H9 (cell line): ENCODE results near the gene TGFBRAP1. TPM values are rescaled to one million over a fixed set of nuclear protein-coding genes. Genes with fewer than 3 reads are reported as not detected.

Experiments used
- DNase-seq: peaks from one replicate; pipeline ENCODE4 v3.0.0-alpha.2; 2017
- H2AFZ ChIP-seq: one replicate; pipeline ENCODE4 v1.6.1; 2013; ENCODE audit warnings: mild to moderate bottlenecking, low read length, control low read depth, moderate library complexity
- H2AK5ac ChIP-seq: 2 replicates; pipeline ENCODE4 v1.6.1; 2013; ENCODE audit warnings: low read length, control low read depth, mixed read lengths; ENCODE audit not compliant: insufficient read length
- H2BK120ac ChIP-seq: one replicate; pipeline ENCODE4 v1.6.1; 2013; ENCODE audit warnings: low read depth, mild to moderate bottlenecking, low read length, control low read depth, inconsistent platforms; ENCODE audit not compliant: poor library complexity, severe bottlenecking
- H2BK12ac ChIP-seq: 2 replicates; pipeline ENCODE4 v1.6.1; 2013; ENCODE audit warnings: low read length, control low read depth, mixed read lengths, low read depth; ENCODE audit not compliant: insufficient read length
- H2BK15ac ChIP-seq: 2 replicates; pipeline ENCODE4 v1.6.1; 2013; ENCODE audit warnings: low read depth, low read length, control low read depth
- H2BK20ac ChIP-seq: one replicate; pipeline ENCODE4 v1.6.1; 2013; ENCODE audit warnings: low read depth, mild to moderate bottlenecking, low read length, control low read depth, inconsistent platforms; ENCODE audit not compliant: poor library complexity, severe bottlenecking
- H2BK5ac ChIP-seq: 2 replicates; pipeline ENCODE4 v1.6.1; 2013; ENCODE audit warnings: low read length, control low read depth, mixed read lengths; ENCODE audit not compliant: insufficient read length
- H3K14ac ChIP-seq: 2 replicates; pipeline ENCODE4 v1.6.1; 2013; ENCODE audit warnings: low read length, control low read depth; ENCODE audit not compliant: insufficient read depth
- H3K18ac ChIP-seq: 2 replicates; pipeline ENCODE4 v1.6.1; 2013; ENCODE audit warnings: low read depth, mild to moderate bottlenecking, mixed read lengths, low read length, control low read depth; ENCODE audit not compliant: insufficient read length
- H3K23ac ChIP-seq: 2 replicates; pipeline ENCODE4 v1.6.1; 2013; ENCODE audit warnings: low read length, control low read depth, mixed read lengths, low read depth; ENCODE audit not compliant: insufficient read length
- H3K23me2 ChIP-seq: 2 replicates; pipeline ENCODE4 v1.6.1; 2013; ENCODE audit warnings: low read depth, mild to moderate bottlenecking, mixed read lengths, low read length, control low read depth; ENCODE audit not compliant: insufficient read length, poor library complexity, severe bottlenecking
- H3K27ac ChIP-seq: 2 replicates; pipeline ENCODE4 v1.5.1; 2013; ENCODE audit warnings: low read length, control low read depth, mixed read lengths, low read depth; ENCODE audit not compliant: insufficient read length
- H3K27me3 ChIP-seq: 2 replicates; pipeline ENCODE4 v1.6.1; 2013; ENCODE audit warnings: low read length, control low read depth, inconsistent platforms; ENCODE audit not compliant: insufficient read depth
- H3K4ac ChIP-seq: 2 replicates; pipeline ENCODE4 v1.6.1; 2013; ENCODE audit warnings: low read depth, mild to moderate bottlenecking, control low read depth, inconsistent platforms, low read length, moderate library complexity
- H3K4me1 ChIP-seq: 2 replicates; pipeline ENCODE4 v1.6.1; 2013; ENCODE audit warnings: low read length, control low read depth, inconsistent platforms; ENCODE audit not compliant: insufficient read depth
- H3K4me2 ChIP-seq: 2 replicates; pipeline ENCODE4 v1.6.1; 2013; ENCODE audit warnings: low read length, control low read depth, mixed read lengths; ENCODE audit not compliant: insufficient read length, insufficient read depth
- H3K56ac ChIP-seq: 2 replicates; pipeline ENCODE4 v1.6.1; 2013; ENCODE audit warnings: low read depth, mild to moderate bottlenecking, mixed read lengths, low read length, control low read depth; ENCODE audit not compliant: insufficient read length
- H3K79me1 ChIP-seq: 2 replicates; pipeline ENCODE4 v1.6.1; 2013; ENCODE audit warnings: low read depth, mild to moderate bottlenecking, moderate library complexity, low read length, control low read depth, inconsistent platforms; ENCODE audit not compliant: insufficient read depth, poor library complexity, severe bottlenecking
- H3K79me2 ChIP-seq: 2 replicates; pipeline ENCODE4 v1.6.1; 2013; ENCODE audit warnings: low read length, control low read depth, inconsistent platforms; ENCODE audit not compliant: insufficient read depth
- H3K9ac ChIP-seq: 2 replicates; pipeline ENCODE4 v1.6.1; 2013; ENCODE audit warnings: low read length, control low read depth, mixed read lengths; ENCODE audit not compliant: insufficient read length; ENCODE audit errors: extremely low read depth
- H3K9me3 ChIP-seq: one replicate; pipeline ENCODE4 v1.6.1; 2013; ENCODE audit warnings: low read depth, low read length, inconsistent platforms; ENCODE audit not compliant: control insufficient read depth
- H3T11ph ChIP-seq: one replicate; pipeline ENCODE4 v1.6.1; 2013; ENCODE audit warnings: mild to moderate bottlenecking, low read length, control low read depth, inconsistent platforms
- H4K20me1 ChIP-seq: one replicate; pipeline ENCODE4 v1.6.1; 2013; ENCODE audit not compliant: control insufficient read depth, insufficient read length, insufficient read depth
- H4K5ac ChIP-seq: 2 replicates; pipeline ENCODE4 v1.6.1; 2013; ENCODE audit warnings: low read depth, mild to moderate bottlenecking, mixed read lengths, low read length, control low read depth; ENCODE audit not compliant: insufficient read length
- H4K8ac ChIP-seq: replicated peaks from 2 replicates; pipeline ENCODE4 v1.6.1; 2013; ENCODE audit warnings: low read length, control low read depth, mixed read lengths, low read depth; ENCODE audit not compliant: insufficient read length
- H4K91ac ChIP-seq: 2 replicates; pipeline ENCODE4 v1.6.1; 2013; ENCODE audit warnings: low read depth, mild to moderate bottlenecking, moderate library complexity, mixed read lengths, low read length, control low read depth; ENCODE audit not compliant: insufficient read length
- H3K27ac Mint-ChIP-seq, 3 experiments: 2 replicates in 2 of 3; 3 replicates in 1 of 3; pipeline ENCODE4 v1.8.0; 2020 to 2021; ENCODE audit warnings: mixed read lengths in 3 of 3, mild to moderate bottlenecking in 1 of 3, moderate library complexity in 1 of 3
- H3K27me3 Mint-ChIP-seq: 2 replicates; pipeline ENCODE4 v1.8.0; 2021; ENCODE audit warnings: low read depth, mild to moderate bottlenecking, moderate library complexity, mixed read lengths
- H3K36me3 Mint-ChIP-seq, 3 experiments: 2 replicates in 2 of 3; 3 replicates in 1 of 3; pipeline ENCODE4 v1.8.0; 2020 to 2021; ENCODE audit warnings: low read depth in 3 of 3, mixed read lengths in 3 of 3; ENCODE audit not compliant: insufficient read depth in 1 of 3
- H3K4me1 Mint-ChIP-seq, 2 experiments: 2 replicates each; pipeline ENCODE4 v1.8.0; 2020; ENCODE audit warnings: mixed read lengths in 2 of 2
- H3K4me3 Mint-ChIP-seq, 2 experiments: 2 replicates in 1 of 2; 3 replicates in 1 of 2; pipeline ENCODE4 v1.8.0; 2020 to 2021; ENCODE audit warnings: mild to moderate bottlenecking in 2 of 2, mixed read lengths in 2 of 2, moderate library complexity in 1 of 2
- H3K9me3 Mint-ChIP-seq, 2 experiments: 2 replicates in 1 of 2; 3 replicates in 1 of 2; pipeline ENCODE4 v1.8.0; 2020; ENCODE audit warnings: mild to moderate bottlenecking in 2 of 2, mixed read lengths in 2 of 2, moderate library complexity in 1 of 2
- WGBS: extraction: QIAGEN DNeasy Blood & Tissue Kit; methylation state at CpG from one replicate; pipeline ENCODE4 v1.1.7; 2013; ENCODE audit warnings: missing lambda C conversion rate, low lambda C conversion rate, mixed read lengths; ENCODE audit not compliant: insufficient read length; ENCODE audit errors: extremely low coverage; 5-methylcytosine and 5-hydroxymethylcytosine counted together
- total RNA-seq: library from RNA; stranded (reverse); gene quantifications from 2 replicates; pipeline ENCODE4 v1.2.1, GENCODE V29; 2021
- TF ChIP-seq, protein P1 (sequence below): fragments of 200-600 bp; sonication (generic); conservative IDR thresholded peaks from 3 replicates; pipeline ENCODE4 v1.8.0; 2021; ENCODE audit warnings: antibody characterized with exemption, mild to moderate bottlenecking

The TGFBRAP1 gene
- total RNA-seq, 1 experiment from 2014 or later, result 23.6 TPM

DNA sequence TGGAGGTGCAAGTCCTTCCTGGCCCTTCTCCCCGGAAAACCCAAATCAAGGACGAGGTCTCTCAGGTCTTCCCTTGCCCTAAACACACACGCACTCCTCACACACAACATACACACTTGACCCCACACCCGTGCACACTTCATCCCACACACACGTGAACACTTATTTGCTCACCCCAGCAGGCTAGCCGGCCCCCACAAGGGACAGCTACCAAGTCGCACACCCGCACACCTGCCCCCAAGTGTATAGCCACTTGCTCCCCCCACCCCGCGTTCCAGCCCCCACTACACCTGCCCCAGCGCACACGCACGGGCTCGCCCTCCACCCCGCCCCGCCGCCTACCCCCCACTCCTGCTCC lies 359 bp downstream of the TGFBRAP1 start:
- peak overlapping the region; percentile 9 for H3K18ac ChIP-seq
- Mint-ChIP-seq H3K4me1 (peaks cover 33 to 35% of the 10 kb centered on the region in 2 experiments), H3K27me3 (peaks cover 3% of the 10 kb centered on the region; the same call in 1 of the 2 replicates), H3K27ac (peak overlapping the region; percentile 6 to 90 (median 10); a peak in 4 of 7 replicates), H3K4me3 (peak overlapping the region; percentile 88 to 89), H3K9me3 (no peaks in the 10 kb centered on the region), H3K36me3 (peaks cover 0 to 3% (median 0%) of the 10 kb centered on the region in 3 experiments; a peak in 4 of 7 replicates)
- H4K5ac ChIP-seq, result no peak overlapping the region
- no peak overlapping the region for H2BK12ac ChIP-seq
- no peaks in the 10 kb centered on the region for H3K79me1 ChIP-seq
- H3T11ph ChIP-seq, result no peak overlapping the region
- TF ChIP-seq, protein P1, sequence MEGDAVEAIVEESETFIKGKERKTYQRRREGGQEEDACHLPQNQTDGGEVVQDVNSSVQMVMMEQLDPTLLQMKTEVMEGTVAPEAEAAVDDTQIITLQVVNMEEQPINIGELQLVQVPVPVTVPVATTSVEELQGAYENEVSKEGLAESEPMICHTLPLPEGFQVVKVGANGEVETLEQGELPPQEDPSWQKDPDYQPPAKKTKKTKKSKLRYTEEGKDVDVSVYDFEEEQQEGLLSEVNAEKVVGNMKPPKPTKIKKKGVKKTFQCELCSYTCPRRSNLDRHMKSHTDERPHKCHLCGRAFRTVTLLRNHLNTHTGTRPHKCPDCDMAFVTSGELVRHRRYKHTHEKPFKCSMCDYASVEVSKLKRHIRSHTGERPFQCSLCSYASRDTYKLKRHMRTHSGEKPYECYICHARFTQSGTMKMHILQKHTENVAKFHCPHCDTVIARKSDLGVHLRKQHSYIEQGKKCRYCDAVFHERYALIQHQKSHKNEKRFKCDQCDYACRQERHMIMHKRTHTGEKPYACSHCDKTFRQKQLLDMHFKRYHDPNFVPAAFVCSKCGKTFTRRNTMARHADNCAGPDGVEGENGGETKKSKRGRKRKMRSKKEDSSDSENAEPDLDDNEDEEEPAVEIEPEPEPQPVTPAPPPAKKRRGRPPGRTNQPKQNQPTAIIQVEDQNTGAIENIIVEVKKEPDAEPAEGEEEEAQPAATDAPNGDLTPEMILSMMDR, result no peak
- no peak overlapping the region for H2AK5ac ChIP-seq
- DNase-seq, result no peak
- peak overlapping the region; percentile 52 for H3K4me2 ChIP-seq
- H3K27me3 ChIP-seq, result no peaks in the 10 kb centered on the region
- H3K9me3 ChIP-seq, result no peaks in the 10 kb centered on the region
- H3K27ac ChIP-seq, result no peak overlapping the region
- H4K8ac ChIP-seq, result no peak overlapping the region
- H3K23ac ChIP-seq, result no peak overlapping the region
- H4K91ac ChIP-seq, result no peak overlapping the region
- H3K14ac ChIP-seq, result peak overlapping the region; percentile 3; the same call in 1 of the 2 replicates
- no peak overlapping the region for H3K4ac ChIP-seq
- no peak overlapping the region for H2BK15ac ChIP-seq
- H3K79me2 ChIP-seq, result peaks cover 7% of the 10 kb centered on the region; the same call in 1 of the 2 replicates
- H3K9ac ChIP-seq, result peak overlapping the region; percentile 71
- H3K23me2 ChIP-seq, result peaks cover 12% of the 10 kb centered on the region
- H2BK5ac ChIP-seq, result no peak overlapping the region
- H3K56ac ChIP-seq, result no peak overlapping the region
- no peak overlapping the region for H2BK20ac ChIP-seq
- WGBS, result no CpG with 5 or more reads among the region's 17 CpGs
- no peaks in the 10 kb centered on the region for H4K20me1 ChIP-seq
- no peak overlapping the region for H2BK120ac ChIP-seq
- H2AFZ ChIP-seq, result no peak overlapping the region
- H3K4me1 ChIP-seq, result peaks cover 10% of the 10 kb centered on the region; the same call in 1 of the 2 replicates
